WTC11 (cell line): ENCODE results near the gene PLEKHA1. TPM values are rescaled to one million over a fixed set of nuclear protein-coding genes. Genes with fewer than 3 reads are reported as not detected.

Experiments
- ATAC-seq: fragments of 200-7000 bp; cut with Tn5 transposase; 2 replicates; pipeline ENCODE4 v1.10.0; 2021; ENCODE audit warnings: mild to moderate bottlenecking, moderate library complexity
- CTCF ChIA-PET: fragments of 300-600 bp; sonication (Branson Sonifier 250); formaldehyde crosslinking; loops from one replicate; lab custom pipeline; 2021; ENCODE audit warnings: antibody characterized with exemption; lab: Charles Lee
- POLR2A ChIA-PET: fragments of 350-600 bp; sonication (Branson Sonifier 250); formaldehyde crosslinking; loops from one replicate; lab custom pipeline; 2021; ENCODE audit warnings: antibody characterized with exemption; lab: Charles Lee
- DNase-seq: peaks from one replicate; pipeline ENCODE4 v3.0.0; 2021; ENCODE audit warnings: low spot score
- H3K27ac Mint-ChIP-seq: 2 replicates; pipeline ENCODE4 v1.8.0; 2021; ENCODE audit warnings: mixed read lengths
- H3K27me3 Mint-ChIP-seq: 2 replicates; pipeline ENCODE4 v1.8.0; 2021; ENCODE audit warnings: low read depth, mild to moderate bottlenecking, moderate library complexity, mixed read lengths
- H3K36me3 Mint-ChIP-seq: 2 replicates; pipeline ENCODE4 v1.8.0; 2021; ENCODE audit warnings: mixed read lengths
- H3K4me1 Mint-ChIP-seq: 2 replicates; pipeline ENCODE4 v1.8.0; 2022; ENCODE audit warnings: mixed read lengths
- H3K4me3 Mint-ChIP-seq: 2 replicates; pipeline ENCODE4 v1.8.0; 2021; ENCODE audit warnings: mild to moderate bottlenecking, moderate library complexity, mixed read lengths
- H3K9me3 Mint-ChIP-seq: 2 replicates; pipeline ENCODE4 v1.8.0; 2021; ENCODE audit warnings: mixed read lengths
- CTCF ChIP-seq: fragments of 200-600 bp; IDR thresholded peaks from 2 replicates; pipeline ENCODE4 v1.8.0; 2022; ENCODE audit warnings: antibody characterized with exemption
- ELF4 ChIP-seq: sonication (generic); formaldehyde crosslinking; IDR thresholded peaks from 2 replicates; pipeline ENCODE4 v1.8.1; 2022; ENCODE audit warnings: low read depth, mild to moderate bottlenecking, moderate library complexity, missing genetic modification reagents
- EMX1 ChIP-seq: fragments of 250-450 bp; sonication (Bioruptor Pico); IDR thresholded peaks from 2 replicates; pipeline ENCODE4 v1.8.0; 2021; ENCODE audit warnings: mild to moderate bottlenecking
- FOXJ3 ChIP-seq: sonication (generic); formaldehyde crosslinking; IDR thresholded peaks from 2 replicates; pipeline ENCODE4 v1.9.0; 2021; ENCODE audit warnings: missing genetic modification reagents, mild to moderate bottlenecking, borderline replicate concordance
- FOXP1 ChIP-seq: sonication (generic); formaldehyde crosslinking; IDR thresholded peaks from 2 replicates; pipeline ENCODE4 v1.8.0; 2022; ENCODE audit warnings: missing genetic modification reagents, mild to moderate bottlenecking, moderate library complexity, borderline replicate concordance
- GABPB1 ChIP-seq: sonication (generic); formaldehyde crosslinking; IDR thresholded peaks from 2 replicates; pipeline ENCODE4 v1.8.1; 2023; ENCODE audit warnings: mild to moderate bottlenecking, missing genetic modification reagents
- HMGXB4 ChIP-seq: sonication (generic); formaldehyde crosslinking; IDR thresholded peaks from 2 replicates; pipeline ENCODE4 v1.8.1; 2023; ENCODE audit warnings: mild to moderate bottlenecking, moderate library complexity, missing genetic modification reagents
- KAT7 ChIP-seq: sonication (generic); formaldehyde crosslinking; IDR thresholded peaks from 2 replicates; pipeline ENCODE4 v1.8.1; 2023; ENCODE audit warnings: missing genetic modification reagents, mild to moderate bottlenecking, borderline replicate concordance
- MLX ChIP-seq: sonication (generic); formaldehyde crosslinking; IDR thresholded peaks from 2 replicates; pipeline ENCODE4 v1.8.1; 2023; ENCODE audit warnings: mild to moderate bottlenecking, missing genetic modification reagents, moderate library complexity
- MYBL2 ChIP-seq: sonication (generic); formaldehyde crosslinking; IDR thresholded peaks from 2 replicates; pipeline ENCODE4 v1.8.1; 2023; ENCODE audit warnings: mild to moderate bottlenecking, moderate library complexity, missing genetic modification reagents
- PRDM15 ChIP-seq: sonication (generic); formaldehyde crosslinking; IDR thresholded peaks from 2 replicates; pipeline ENCODE4 v1.8.0; 2022; ENCODE audit warnings: missing genetic modification reagents
- PREB ChIP-seq: sonication (generic); formaldehyde crosslinking; IDR thresholded peaks from 2 replicates; pipeline ENCODE4 v1.8.1; 2022; ENCODE audit warnings: mild to moderate bottlenecking, missing genetic modification reagents, moderate library complexity, borderline replicate concordance
- STAT6 ChIP-seq: sonication (generic); formaldehyde crosslinking; conservative IDR thresholded peaks from 2 replicates; pipeline ENCODE4 v1.8.1; 2023; ENCODE audit warnings: mild to moderate bottlenecking, low read depth, missing genetic modification reagents, moderate library complexity
- ZMAT4 ChIP-seq: fragments of 250-450 bp; sonication (Bioruptor Pico); IDR thresholded peaks from 2 replicates; pipeline ENCODE4 v1.9.0; 2021; ENCODE audit warnings: mild to moderate bottlenecking
- ZNF512 ChIP-seq: sonication (generic); formaldehyde crosslinking; IDR thresholded peaks from 2 replicates; pipeline ENCODE4 v1.8.1; 2022; ENCODE audit warnings: missing genetic modification reagents, borderline replicate concordance
- total RNA-seq: library from RNA; stranded (reverse); gene quantifications from 3 replicates; pipeline ENCODE4 v1.2.3, GENCODE V29; 2021
- TF ChIP-seq, protein P1 (sequence below): sonication (generic); formaldehyde crosslinking; IDR thresholded peaks from 2 replicates; pipeline ENCODE4 v1.8.0; 2022; ENCODE audit warnings: mild to moderate bottlenecking, missing genetic modification reagents
- TF ChIP-seq, protein P2 (sequence below): sonication (generic); formaldehyde crosslinking; IDR thresholded peaks from 2 replicates; pipeline ENCODE4 v1.8.1; 2023; ENCODE audit warnings: mild to moderate bottlenecking, missing genetic modification reagents

Gene PLEKHA1
- total RNA-seq, 1 experiment from 2014 or later, result 34.6 TPM

DNA sequence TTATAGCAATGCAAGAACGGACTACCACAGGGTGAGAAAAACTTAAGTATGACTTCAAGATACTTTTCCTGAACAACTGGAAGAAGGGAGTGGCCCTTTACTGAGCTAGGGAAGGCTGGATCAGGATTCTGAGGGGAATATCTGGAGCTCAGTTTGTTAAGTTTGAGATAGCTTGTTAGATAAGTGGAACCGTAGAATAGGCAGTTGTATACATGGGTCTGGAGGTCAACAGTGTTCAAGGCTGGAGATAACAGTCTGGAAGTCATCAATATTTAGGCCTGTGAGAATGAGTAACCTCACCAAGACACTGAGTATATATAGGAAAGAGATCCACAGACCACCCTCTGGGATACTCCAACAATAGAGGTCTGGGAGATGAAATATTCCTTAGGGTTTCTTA lies 7.2 kb downstream of the PLEKHA1 start:
- Mint-ChIP-seq H3K36me3 (peaks cover 14% of the 10 kb centered on the region), H3K9me3 (peaks cover 4% of the 10 kb centered on the region), H3K27me3 (no peaks in the 10 kb centered on the region)
- CTCF ChIA-PET, result no interaction called here
- DNase-seq, result no peak
- TF ChIP-seq ELF4 (CRISPR knock-in tag) (no peak), CTCF (no peak), FOXP1 (no peak), HMGXB4 (CRISPR knock-in tag) (no peak), ZMAT4 (no peak), MYBL2 (CRISPR knock-in tag) (no peak), MLX (no peak), PREB (no peak), KAT7 (no peak), EMX1 (CRISPR knock-in tag) (no peak), FOXJ3 (no peak), STAT6 (no peak), ZNF512 (no peak), PRDM15 (CRISPR knock-in tag) (no peak), GABPB1 (CRISPR knock-in tag) (no peak)
- TF ChIP-seq, protein P1, sequence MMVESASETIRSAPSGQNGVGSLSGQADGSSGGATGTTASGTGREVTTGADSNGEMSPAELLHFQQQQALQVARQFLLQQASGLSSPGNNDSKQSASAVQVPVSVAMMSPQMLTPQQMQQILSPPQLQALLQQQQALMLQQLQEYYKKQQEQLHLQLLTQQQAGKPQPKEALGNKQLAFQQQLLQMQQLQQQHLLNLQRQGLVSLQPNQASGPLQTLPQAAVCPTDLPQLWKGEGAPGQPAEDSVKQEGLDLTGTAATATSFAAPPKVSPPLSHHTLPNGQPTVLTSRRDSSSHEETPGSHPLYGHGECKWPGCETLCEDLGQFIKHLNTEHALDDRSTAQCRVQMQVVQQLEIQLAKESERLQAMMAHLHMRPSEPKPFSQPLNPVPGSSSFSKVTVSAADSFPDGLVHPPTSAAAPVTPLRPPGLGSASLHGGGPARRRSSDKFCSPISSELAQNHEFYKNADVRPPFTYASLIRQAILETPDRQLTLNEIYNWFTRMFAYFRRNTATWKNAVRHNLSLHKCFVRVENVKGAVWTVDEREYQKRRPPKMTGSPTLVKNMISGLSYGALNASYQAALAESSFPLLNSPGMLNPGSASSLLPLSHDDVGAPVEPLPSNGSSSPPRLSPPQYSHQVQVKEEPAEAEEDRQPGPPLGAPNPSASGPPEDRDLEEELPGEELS (CRISPR knock-in tag), result no peak
- TF ChIP-seq, protein P2, sequence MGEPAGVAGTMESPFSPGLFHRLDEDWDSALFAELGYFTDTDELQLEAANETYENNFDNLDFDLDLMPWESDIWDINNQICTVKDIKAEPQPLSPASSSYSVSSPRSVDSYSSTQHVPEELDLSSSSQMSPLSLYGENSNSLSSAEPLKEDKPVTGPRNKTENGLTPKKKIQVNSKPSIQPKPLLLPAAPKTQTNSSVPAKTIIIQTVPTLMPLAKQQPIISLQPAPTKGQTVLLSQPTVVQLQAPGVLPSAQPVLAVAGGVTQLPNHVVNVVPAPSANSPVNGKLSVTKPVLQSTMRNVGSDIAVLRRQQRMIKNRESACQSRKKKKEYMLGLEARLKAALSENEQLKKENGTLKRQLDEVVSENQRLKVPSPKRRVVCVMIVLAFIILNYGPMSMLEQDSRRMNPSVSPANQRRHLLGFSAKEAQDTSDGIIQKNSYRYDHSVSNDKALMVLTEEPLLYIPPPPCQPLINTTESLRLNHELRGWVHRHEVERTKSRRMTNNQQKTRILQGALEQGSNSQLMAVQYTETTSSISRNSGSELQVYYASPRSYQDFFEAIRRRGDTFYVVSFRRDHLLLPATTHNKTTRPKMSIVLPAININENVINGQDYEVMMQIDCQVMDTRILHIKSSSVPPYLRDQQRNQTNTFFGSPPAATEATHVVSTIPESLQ (CRISPR knock-in tag), result no peak
- TF ChIP-seq, all 79 proteins: peak for 0
- H3K4me3 Mint-ChIP-seq, result no peak overlapping the region
- ATAC-seq, result no peak
- POLR2A ChIA-PET, result no interaction called here
- no peak overlapping the region for H3K27ac Mint-ChIP-seq
- peaks cover 1% of the 10 kb centered on the region for H3K4me1 Mint-ChIP-seq
